Measurements from ENCODE around the gene IRX2. TPM values are rescaled to one million over a fixed set of nuclear protein-coding genes. Genes with fewer than 3 reads are reported as not detected.
A peak's percentile ranks its signal among the peaks of the same experiment; 100 is the strongest.

The IRX2 gene
- total RNA-seq, 2 donors from 2014 or later = not detected

- H3K36me3 Mint-ChIP-seq = peaks cover 0 to 4% of the 10 kb centered on the region in 2 donors
- H3K27ac Mint-ChIP-seq = peak overlapping the region in 1 of 2 donors; percentile 63
- ATAC-seq (no peak), DNase-seq (ENCODE audit: low spot score in 2 of 2) (no peak)
- peaks cover 0 to 16% of the 10 kb centered on the region in 2 donors for H3K9me3 Mint-ChIP-seq
Observed at GRCh38 chr5:2698581-2698980, 52.9 kb downstream of the IRX2 start.

DNA sequence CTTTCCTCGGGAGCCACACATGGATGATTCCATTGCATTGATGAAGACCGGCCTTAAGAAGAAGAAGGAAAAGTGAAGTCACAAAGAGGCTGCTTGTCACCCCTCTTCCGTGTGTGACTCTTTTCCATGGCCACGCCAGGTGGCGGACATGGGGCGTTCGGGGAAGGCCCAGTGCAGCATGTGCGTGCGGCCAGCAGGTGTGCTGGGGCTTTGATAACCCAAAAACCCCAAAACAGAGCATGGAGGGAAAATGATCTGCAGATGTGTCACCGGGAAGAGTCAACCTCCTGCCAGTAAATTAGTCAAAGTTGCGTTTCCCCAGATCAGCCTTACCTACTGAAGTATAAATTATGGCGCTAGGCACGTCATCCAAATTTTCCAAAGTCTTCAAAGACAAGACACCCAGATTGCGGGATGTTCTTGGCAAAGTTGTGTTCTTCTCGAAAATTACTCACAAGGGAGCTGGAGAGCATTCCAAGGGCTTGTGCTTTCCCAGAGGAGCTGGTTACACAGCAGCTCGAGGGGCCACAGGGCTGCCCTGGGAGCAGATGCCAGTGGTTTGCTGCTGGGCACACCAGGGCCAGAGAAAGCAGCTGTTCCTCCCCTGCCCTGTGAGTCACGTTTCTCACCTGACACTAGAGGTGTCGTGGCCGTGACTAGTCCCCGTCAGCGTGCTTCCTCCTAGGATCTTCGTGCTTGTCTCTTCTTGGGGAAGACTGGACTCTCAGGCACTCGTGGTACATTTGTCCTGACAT is 53.9 kb downstream of the IRX2 start:
- Mint-ChIP-seq H3K27ac (no peak overlapping the region), H3K9me3 (peaks cover 0 to 16% of the 10 kb centered on the region in 2 donors), H3K36me3 (peaks cover 0 to 4% of the 10 kb centered on the region in 2 donors)
- DNase-seq (ENCODE audit: low spot score in 2 of 2) (peak in 1 of 2 donors; percentile 45), ATAC-seq (no peak)

DNA sequence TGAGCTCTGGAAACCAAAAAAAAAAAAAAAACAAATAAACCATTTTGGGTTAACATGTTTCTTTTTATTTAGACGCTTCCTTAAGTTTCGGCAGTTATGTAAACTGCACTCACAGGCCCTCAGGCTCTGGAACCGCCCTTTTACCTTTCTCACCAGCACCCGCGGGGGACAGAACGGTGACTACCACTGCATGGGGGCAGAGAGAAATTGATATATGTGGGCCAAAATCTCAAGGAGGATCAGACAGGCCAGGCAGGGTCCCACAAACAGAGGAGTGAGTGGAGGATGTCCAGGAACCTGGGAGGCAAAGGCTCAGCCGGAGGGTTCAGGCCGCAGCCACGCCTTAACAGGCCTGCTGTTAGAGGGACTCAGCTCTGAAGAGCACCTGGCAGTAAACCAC is 54.4 kb downstream of the IRX2 start:
- DNase-seq (ENCODE audit: low spot score in 2 of 2) = no peak
- Mint-ChIP-seq H3K9me3 (peaks cover 0 to 16% of the 10 kb centered on the region in 2 donors), H3K27ac (no peak overlapping the region), H3K36me3 (peaks cover 0 to 4% of the 10 kb centered on the region in 2 donors)
- no peak for ATAC-seq

Data from activated naive CD4-positive, alpha-beta T cell treated with anti-CD3 and anti-CD28 coated beads, Interleukin-2, amount 50 U/mL, for 72 hours (primary cell).